Activated CD4-positive, alpha-beta memory T cell treated with anti-CD3 and anti-CD28 coated beads for 36 hours (primary cell): ENCODE measurements around the gene NPIPB4. TPM values are rescaled to one million over a fixed set of nuclear protein-coding genes. Genes with fewer than 3 reads are reported as not detected.
"Not testable (repeated sequence)": the region's sequence is repeated elsewhere in the genome, so short reads cannot be mapped to it uniquely, and the experiment has no call there.

Experiments used
- CTCF ChIA-PET: fragments of 350-600 bp; sonication (Branson Sonifier 250); formaldehyde crosslinking; loops from one replicate; lab custom pipeline; 2021; ENCODE audit warnings: antibody characterized with exemption, inconsistent platforms; lab: Charles Lee
- POLR2A ChIA-PET: fragments of 350-600 bp; sonication (Branson Sonifier 250); formaldehyde crosslinking; loops from one replicate; lab custom pipeline; 2021; ENCODE audit warnings: antibody characterized with exemption; lab: Charles Lee
- DNase-seq: peaks from one replicate; pipeline ENCODE4 v3.0.0-alpha.2; 2020
- H3K27ac Mint-ChIP-seq: one replicate; pipeline ENCODE4 v1.8.0; 2021; ENCODE audit warnings: mixed read lengths
- H3K27me3 Mint-ChIP-seq: one replicate; pipeline ENCODE4 v1.8.0; 2021; ENCODE audit warnings: mixed read lengths
- H3K36me3 Mint-ChIP-seq: one replicate; pipeline ENCODE4 v1.8.0; 2021; ENCODE audit warnings: mixed read lengths
- H3K4me1 Mint-ChIP-seq: one replicate; pipeline ENCODE4 v1.8.0; 2021; ENCODE audit warnings: low read depth, mixed read lengths
- H3K4me3 Mint-ChIP-seq: one replicate; pipeline ENCODE4 v1.8.0; 2021; ENCODE audit warnings: mild to moderate bottlenecking, mixed read lengths
- H3K9me3 Mint-ChIP-seq: one replicate; pipeline ENCODE4 v1.8.0; 2021; ENCODE audit warnings: mixed read lengths
- intact Hi-C: fragments of 100-400 bp; cut with micrococcal nuclease; formaldehyde crosslinking; loops from one replicate; pipeline ENCODE4 v1.15.1; 2023
- total RNA-seq, 2 experiments: library from RNA; stranded (reverse); gene quantifications; one replicate each; pipeline ENCODE4 v1.2.3, GENCODE V29; 2021

The NPIPB4 gene
- 10 to 100 TPM; 85.2 to 92.7 TPM for total RNA-seq

GRCh38 chr16:21857656-21858055, at the start of gene NPIPB4:
Gene NPIPB4 (minus strand): TSS chr16:21857756. CDS start chr16:21857378, 378 bp downstream.
- H3K4me1 Mint-ChIP-seq, H3K4me3 Mint-ChIP-seq, H3K27me3 Mint-ChIP-seq, H3K9me3 Mint-ChIP-seq, CTCF ChIA-PET, DNase-seq, intact Hi-C loops, H3K36me3 Mint-ChIP-seq, H3K27ac Mint-ChIP-seq, POLR2A ChIA-PET: not testable (repeated sequence)

GRCh38 chr16:21898998-21899397, 41.4 kb upstream of the NPIPB4 start:
- DNase-seq, H3K36me3 Mint-ChIP-seq, CTCF ChIA-PET, POLR2A ChIA-PET, H3K9me3 Mint-ChIP-seq, intact Hi-C loops, H3K27me3 Mint-ChIP-seq, H3K4me1 Mint-ChIP-seq, H3K27ac Mint-ChIP-seq, H3K4me3 Mint-ChIP-seq: not testable (repeated sequence)

GRCh38 chr16:21881988-21882387, 24.4 kb upstream of the NPIPB4 start:
- CTCF ChIA-PET, H3K36me3 Mint-ChIP-seq, H3K9me3 Mint-ChIP-seq, H3K27me3 Mint-ChIP-seq, H3K27ac Mint-ChIP-seq, intact Hi-C loops, H3K4me3 Mint-ChIP-seq, H3K4me1 Mint-ChIP-seq, POLR2A ChIA-PET: not testable (repeated sequence)
- peak; percentile 54 for DNase-seq

GRCh38 chr16:21837186-21837585, 20.4 kb downstream of the NPIPB4 start:
- intact Hi-C loops, H3K9me3 Mint-ChIP-seq, H3K27me3 Mint-ChIP-seq, CTCF ChIA-PET, H3K36me3 Mint-ChIP-seq, DNase-seq, H3K4me1 Mint-ChIP-seq, POLR2A ChIA-PET: not testable (repeated sequence)
- Mint-ChIP-seq H3K27ac (peak overlapping the region; percentile 42), H3K4me3 (peak overlapping the region; percentile 59)

GRCh38 chr16:21836334-21836733, 21.2 kb downstream of the NPIPB4 start:
- DNase-seq: peak; percentile 19
- not testable (repeated sequence) for H3K4me3 Mint-ChIP-seq, H3K27me3 Mint-ChIP-seq

GRCh38 chr16:21835747-21836146, 21.8 kb downstream of the NPIPB4 start:
- H3K9me3 Mint-ChIP-seq, CTCF ChIA-PET, intact Hi-C loops, H3K4me1 Mint-ChIP-seq, H3K27ac Mint-ChIP-seq, H3K27me3 Mint-ChIP-seq, DNase-seq, H3K36me3 Mint-ChIP-seq, POLR2A ChIA-PET, H3K4me3 Mint-ChIP-seq: not testable (repeated sequence)

More at GRCh38 chr16:21836334-21836733, 21.2 kb downstream of the NPIPB4 start:
- H3K4me1 Mint-ChIP-seq, intact Hi-C loops, CTCF ChIA-PET, H3K9me3 Mint-ChIP-seq, H3K36me3 Mint-ChIP-seq, H3K27ac Mint-ChIP-seq, POLR2A ChIA-PET: not testable (repeated sequence)

- H3K4me1 Mint-ChIP-seq, POLR2A ChIA-PET, H3K36me3 Mint-ChIP-seq, CTCF ChIA-PET, intact Hi-C loops, H3K4me3 Mint-ChIP-seq, H3K27ac Mint-ChIP-seq, DNase-seq, H3K27me3 Mint-ChIP-seq, H3K9me3 Mint-ChIP-seq: not testable (repeated sequence)
Measured at GRCh38 chr16:21834211-21834610, 23.3 kb downstream of the NPIPB4 start.

- CTCF ChIA-PET, POLR2A ChIA-PET, H3K4me3 Mint-ChIP-seq, DNase-seq, H3K4me1 Mint-ChIP-seq, intact Hi-C loops, H3K27me3 Mint-ChIP-seq, H3K36me3 Mint-ChIP-seq, H3K27ac Mint-ChIP-seq, H3K9me3 Mint-ChIP-seq: not testable (repeated sequence)
Measured at GRCh38 chr16:21829929-21830328, 27.6 kb downstream of the NPIPB4 start.

GRCh38 chr16:21826067-21826706, 31.4 kb downstream of the NPIPB4 start:
- DNase-seq, H3K9me3 Mint-ChIP-seq, H3K4me3 Mint-ChIP-seq, H3K4me1 Mint-ChIP-seq, H3K27me3 Mint-ChIP-seq, CTCF ChIA-PET, POLR2A ChIA-PET, H3K36me3 Mint-ChIP-seq, intact Hi-C loops, H3K27ac Mint-ChIP-seq: not testable (repeated sequence)

GRCh38 chr16:21825526-21825925, 32.0 kb downstream of the NPIPB4 start:
- intact Hi-C loops, H3K4me3 Mint-ChIP-seq, H3K27me3 Mint-ChIP-seq, H3K4me1 Mint-ChIP-seq, H3K36me3 Mint-ChIP-seq, H3K9me3 Mint-ChIP-seq, POLR2A ChIA-PET, DNase-seq, H3K27ac Mint-ChIP-seq, CTCF ChIA-PET: not testable (repeated sequence)

- POLR2A ChIA-PET, H3K27me3 Mint-ChIP-seq, DNase-seq, CTCF ChIA-PET, H3K27ac Mint-ChIP-seq, H3K4me3 Mint-ChIP-seq, H3K9me3 Mint-ChIP-seq: not testable (repeated sequence)
- Mint-ChIP-seq H3K36me3 (peaks cover 12% of the 10 kb centered on the region), H3K4me1 (peaks cover 17% of the 10 kb centered on the region)
- intact Hi-C loops: loop anchor here (5.0 kb wide), 1 partner anchor 129 kb away; the partner anchor contains the start of gene UQCRC2
Measured at GRCh38 chr16:21823258-21823657, 34.3 kb downstream of the NPIPB4 start.

GRCh38 chr16:21820908-21821465, 36.6 kb downstream of the NPIPB4 start:
- not testable (repeated sequence) for DNase-seq, H3K9me3 Mint-ChIP-seq, H3K27me3 Mint-ChIP-seq
- Mint-ChIP-seq H3K36me3 (peaks cover 12% of the 10 kb centered on the region), H3K27ac (peak overlapping the region; percentile 94), H3K4me3 (peak overlapping the region; percentile 84), H3K4me1 (peaks cover 20% of the 10 kb centered on the region)
- CTCF ChIA-PET: interaction anchor here (0.7 kb wide), 1 partner anchor 360 kb away, joined by 3 read pairs; no protein-coding TSS in a partner anchor
- intact Hi-C loops: loop anchor here (5.0 kb wide), 1 partner anchor 131 kb away; the partner anchor contains the start of gene UQCRC2
- POLR2A ChIA-PET: interaction anchor here (1.6 to 2.0 kb wide), 2 partner anchors 126 to 133 kb away, joined by 6 to 9 read pairs; partner anchors contain the start of gene UQCRC2
